ENCODE measurements around the gene COL4A1. TPM values are rescaled to one million over a fixed set of nuclear protein-coding genes. Genes with fewer than 3 reads are reported as not detected.

COL4A1 gene
- total RNA-seq, 6 donors from 2014 or later: 81.7 to 309 (median 167) TPM

GRCh38 chr13:110281736-110282135 is 25.2 kb downstream of the COL4A1 start:
- Histone ChIP-seq H3K9me3 (no peaks in the 10 kb centered on the region), H3K27ac (no peak overlapping the region), H3K4me1 (peaks cover 8 to 16% (median 14%) of the 10 kb centered on the region in 4 donors), H3K27me3 (no peaks in the 10 kb centered on the region), H3K4me3 (no peak overlapping the region), H3K36me3 (no peaks in the 10 kb centered on the region)
- ATAC-seq (ENCODE audit: low FRiP score in 2 of 2) (no peak), DNase-seq (no peak)
- TF ChIP-seq POLR2A (IDR thresholded peaks at IDR 0.05) (no peak), EP300 (IDR thresholded peaks at IDR 0.05) (no peak), CTCF (IDR thresholded peaks at IDR 0.05) (no peak), POLR2AphosphoS5 (IDR thresholded peaks at IDR 0.05) (no peak)
- 86 to 87% methylated on average over 5 of the region's 5 CpGs for WGBS, 2 donors

DNA sequence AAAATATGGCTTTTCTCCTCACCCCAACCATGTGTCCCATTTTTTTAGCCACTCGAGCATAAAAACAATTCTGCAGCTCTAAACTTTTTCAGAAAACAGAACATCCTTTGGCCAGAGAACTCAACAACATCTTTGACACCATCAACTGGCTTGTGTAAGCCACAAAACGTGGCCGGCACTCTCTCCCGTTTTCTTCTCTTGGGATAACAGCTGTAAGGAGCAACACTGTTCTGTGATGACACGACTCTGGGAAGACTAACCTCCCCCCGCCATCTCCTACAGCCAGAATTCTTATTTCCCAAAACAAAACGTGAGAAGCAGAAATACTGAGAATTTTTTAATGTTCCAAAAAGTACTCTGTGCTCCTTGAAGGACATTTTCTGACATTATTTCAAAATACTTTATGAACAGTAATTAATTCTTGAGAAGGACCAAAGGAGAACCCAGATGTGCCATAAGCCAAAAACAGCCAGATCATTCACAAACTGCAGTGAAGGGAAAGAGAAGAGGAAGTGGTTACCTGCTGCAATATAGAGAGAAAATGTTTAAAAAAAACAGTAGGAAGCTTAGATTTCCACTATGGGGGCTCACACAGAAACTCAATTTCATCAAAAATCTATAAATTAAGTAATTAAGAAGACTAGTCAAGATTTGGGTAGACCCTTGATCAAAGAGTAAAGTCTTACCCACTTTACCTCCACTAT is 25.8 kb downstream of the COL4A1 start:
- H3K27me3 ChIP-seq: no peaks in the 10 kb centered on the region
- no peak overlapping the region for H3K27ac ChIP-seq
- no peaks in the 10 kb centered on the region for H3K9me3 ChIP-seq
- ATAC-seq (ENCODE audit: low FRiP score in 2 of 2) (no peak), DNase-seq (no peak)
- WGBS, 2 donors: 69 to 80% methylated on average over 7 of the region's 7 CpGs
- no peak overlapping the region for H3K4me3 ChIP-seq
- no peaks in the 10 kb centered on the region for H3K36me3 ChIP-seq
- no peak for TF ChIP-seq POLR2A (IDR thresholded peaks at IDR 0.05)
- TF ChIP-seq CTCF (IDR thresholded peaks at IDR 0.05): no peak
- TF ChIP-seq POLR2AphosphoS5 (IDR thresholded peaks at IDR 0.05): no peak
- peaks cover 2 to 14% (median 8%) of the 10 kb centered on the region in 4 donors for H3K4me1 ChIP-seq

- DNase-seq (no peak), ATAC-seq (ENCODE audit: low FRiP score in 2 of 2) (no peak)
- no peak for TF ChIP-seq POLR2AphosphoS5 (IDR thresholded peaks at IDR 0.05)
- TF ChIP-seq EP300 (IDR thresholded peaks at IDR 0.05): no peak
- no peak for TF ChIP-seq CTCF (IDR thresholded peaks at IDR 0.05)
- no peak for TF ChIP-seq POLR2A (IDR thresholded peaks at IDR 0.05)
- Histone ChIP-seq H3K27ac (peak overlapping the region in 1 of 4 donors; percentile 12), H3K9me3 (no peaks in the 10 kb centered on the region), H3K36me3 (no peaks in the 10 kb centered on the region), H3K4me3 (no peak overlapping the region), H3K4me1 (peaks cover 0 to 11% (median 5%) of the 10 kb centered on the region in 4 donors), H3K27me3 (no peaks in the 10 kb centered on the region)
- WGBS, 2 donors: 80 to 82% methylated on average over 9 of the region's 9 CpGs
These were observed 26.6 kb downstream of the COL4A1 start for GRCh38 chr13:110280231-110280813.

DNA sequence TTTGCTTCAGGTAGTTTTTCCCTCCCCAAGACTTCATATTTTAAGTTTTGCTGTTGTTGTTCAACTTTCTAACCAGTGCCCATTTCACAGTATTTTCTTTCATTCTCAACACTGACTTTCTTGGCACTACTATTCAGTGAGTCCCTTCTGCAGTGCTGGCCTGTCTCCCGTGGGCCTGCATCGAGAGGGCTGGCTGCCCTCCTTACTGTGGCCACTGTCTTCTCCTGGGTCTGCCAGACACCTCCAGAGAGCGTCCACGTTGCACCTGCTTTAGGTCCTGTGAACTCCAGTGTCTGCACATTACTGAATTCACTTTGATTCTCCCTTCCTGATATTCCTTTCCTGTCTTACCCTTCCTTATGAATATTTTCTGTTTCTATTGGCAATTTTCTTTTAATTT is 27.3 kb downstream of the COL4A1 start:
- no peaks in the 10 kb centered on the region for H3K36me3 ChIP-seq
- TF ChIP-seq EP300 (IDR thresholded peaks at IDR 0.05): no peak
- no peak for TF ChIP-seq POLR2A (IDR thresholded peaks at IDR 0.05)
- no peak for TF ChIP-seq CTCF (IDR thresholded peaks at IDR 0.05)
- TF ChIP-seq POLR2AphosphoS5 (IDR thresholded peaks at IDR 0.05): no peak
- ATAC-seq (ENCODE audit: low FRiP score in 2 of 2) (no peak), DNase-seq (no peak)
- no peaks in the 10 kb centered on the region for H3K9me3 ChIP-seq
- 78 to 81% methylated on average over 4 of the region's 4 CpGs for WGBS, 2 donors
- no peak overlapping the region for H3K27ac ChIP-seq
- H3K4me1 ChIP-seq: peaks cover 0 to 13% (median 8%) of the 10 kb centered on the region in 4 donors
- H3K4me3 ChIP-seq: no peak overlapping the region
- no peaks in the 10 kb centered on the region for H3K27me3 ChIP-seq

Measured in upper lobe of left lung (tissue), 6 donors.